K562 (cell line): Measurements from ENCODE around the gene OBSCN. TPM values are rescaled to one million over a fixed set of nuclear protein-coding genes. Genes with fewer than 3 reads are reported as not detected.

ENCODE experiments used
- ATAC-seq: fragments of 200-7000 bp; cut with Tn5 transposase; 3 replicates; pipeline ENCODE4 v1.9.1; 2020; ENCODE audit warnings: moderate library complexity
- BruUV-seq: library from RNA; stranded (reverse); fragments of 400-500 nt; replicated peaks from 2 replicates; lab custom pipeline; 2021; lab: Mats Ljungman, UMichigan
- CTCF ChIA-PET: fragments of 300-600 bp; formaldehyde crosslinking; extraction: SDS; loops from one replicate; lab custom pipeline; 2021; ENCODE audit warnings: low intra/inter-chr PET ratio; lab: Yijun Ruan, JAX
- POLR2A ChIA-PET: fragments of 300-600, 350-650 bp; sonication (Branson Sonifier 250); formaldehyde crosslinking; extraction: SDS; loops from one replicate; lab custom pipeline; 2021; ENCODE audit warnings: antibody characterized with exemption, inconsistent platforms; lab: Yijun Ruan, JAX
- DNase-seq, 4 experiments: peaks; one replicate each; pipeline versions ENCODE4 v3.0.0 to v3.0.0-alpha.2; 2011 to 2018; ENCODE audit warnings: low spot score in 3 of 4, mixed read lengths in 3 of 4; ENCODE audit errors: extremely low read depth in 1 of 4
- FAIRE-seq: peaks from 2 replicates; lab custom pipeline; 2011; peaks lifted over from hg19 to GRCh38; lab: Jason Lieb, UNC
- H2AFZ ChIP-seq: 2 replicates; pipeline ENCODE4 v1.6.0; 2011; ENCODE audit warnings: low read depth, low read length, control low read depth, inconsistent platforms
- H3K27ac ChIP-seq: fragments of 200-600 bp; 3 replicates; pipeline ENCODE4 v1.8.0; 2011; ENCODE audit warnings: low read depth, mild to moderate bottlenecking, control low read depth, inconsistent platforms, low read length, moderate library complexity, mixed read lengths; ENCODE audit errors: extremely low read depth
- H3K27me3 ChIP-seq, 2 experiments: fragments of 300-600 bp in 1 of 2; 2 replicates in 1 of 2; 3 replicates in 1 of 2; pipeline versions ENCODE4 v1.6.0 to v1.8.0; 2011; ENCODE audit warnings: inconsistent platforms in 2 of 2, low read length in 2 of 2, mild to moderate bottlenecking in 1 of 2, mixed read lengths in 1 of 2, moderate library complexity in 1 of 2; ENCODE audit not compliant: control insufficient read depth in 2 of 2, insufficient read depth in 2 of 2
- H3K36me3 ChIP-seq: fragments of 300-600 bp; 3 replicates; pipeline ENCODE4 v1.8.0; 2011; ENCODE audit warnings: mild to moderate bottlenecking, low read length, inconsistent platforms; ENCODE audit not compliant: control insufficient read depth, insufficient read depth
- H3K4me1 ChIP-seq, 2 experiments: fragments of 200-600 bp in 1 of 2; replicated peaks in 1 of 2; 2 replicates in 1 of 2; 3 replicates in 1 of 2; pipeline versions ENCODE4 v1.5.1 to v1.8.0; 2011; ENCODE audit warnings: inconsistent platforms in 2 of 2, low read length in 2 of 2, mild to moderate bottlenecking in 1 of 2, mixed read lengths in 1 of 2, moderate library complexity in 1 of 2; ENCODE audit not compliant: control insufficient read depth in 2 of 2, insufficient read depth in 2 of 2
- H3K4me2 ChIP-seq: 2 replicates; pipeline ENCODE4 v1.6.1; 2011; ENCODE audit warnings: low read length, control low read depth, inconsistent platforms, mixed read lengths; ENCODE audit not compliant: insufficient read depth
- H3K4me3 ChIP-seq: fragments of 200-600 bp; sonication (generic), shearing (Covaris generic); 2 replicates; pipeline ENCODE4 v1.5.1; 2016; ENCODE audit warnings: control low read depth, inconsistent platforms
- H3K79me2 ChIP-seq: fragments of 200-600 bp; 3 replicates; pipeline ENCODE4 v1.8.0; 2011; ENCODE audit warnings: low read length, inconsistent platforms; ENCODE audit not compliant: control insufficient read depth, insufficient read depth
- H3K9ac ChIP-seq, 2 experiments: 2 replicates each; pipeline versions ENCODE4 v1.6.0 to v1.6.1; 2011; ENCODE audit warnings: low read depth in 2 of 2, low read length in 2 of 2, control low read depth in 1 of 2, inconsistent platforms in 1 of 2, mild to moderate bottlenecking in 1 of 2, mixed read lengths in 1 of 2; ENCODE audit not compliant: insufficient read depth in 1 of 2
- H3K9me1 ChIP-seq: one replicate; pipeline ENCODE4 v1.6.0; 2011; ENCODE audit warnings: inconsistent platforms, mild to moderate bottlenecking, low read length, moderate library complexity; ENCODE audit not compliant: control insufficient read depth, insufficient read depth
- H3K9me3 ChIP-seq: replicated peaks from 2 replicates; pipeline ENCODE4 v1.5.1; 2011; ENCODE audit warnings: low read depth, low read length, inconsistent platforms; ENCODE audit not compliant: control insufficient read depth, insufficient read depth
- H4K20me1 ChIP-seq: replicated peaks from 2 replicates; pipeline ENCODE4 v1.6.1; 2011; ENCODE audit warnings: low read length, inconsistent platforms, mixed read lengths; ENCODE audit not compliant: control insufficient read depth, insufficient read depth
- CTCF ChIP-seq, 3 experiments: IDR thresholded peaks in 2 of 3; conservative IDR thresholded peaks in 1 of 3; 2 replicates each; pipeline ENCODE4 v1.5.1; 2011 to 2012; ENCODE audit warnings: low read length in 3 of 3, mild to moderate bottlenecking in 3 of 3, control low read depth in 2 of 3, improper control_type of control experiment in 1 of 3, inconsistent platforms in 1 of 3, low read depth in 1 of 3, mixed read lengths in 1 of 3, moderate library complexity in 1 of 3; ENCODE audit not compliant: insufficient read depth in 2 of 3
- KAT2B ChIP-seq: IDR thresholded peaks from one replicate; pipeline ENCODE4 v1.6.1; 2012; ENCODE audit warnings: low read depth, mild to moderate bottlenecking, control low read depth, inconsistent platforms, low read length, moderate library complexity
- RAD21 ChIP-seq, 2 experiments: fragments of 250-450 bp in 1 of 2; fragments of 450-650 bp in 1 of 2; sonication (Bioruptor Pico) in 1 of 2; formaldehyde crosslinking in 1 of 2; IDR thresholded peaks in 1 of 2; conservative IDR thresholded peaks in 1 of 2; 2 replicates each; pipeline versions ENCODE4 v1.4.0 to v1.8.0; 2020 to 2022; ENCODE audit warnings: mild to moderate bottlenecking in 2 of 2, moderate library complexity in 1 of 2
- ZZZ3 ChIP-seq: fragments of 450-650 bp; IDR thresholded peaks from 2 replicates; pipeline ENCODE4 v1.6.1; 2016; ENCODE audit warnings: antibody characterized with exemption, mild to moderate bottlenecking, moderate library complexity
- WGBS: fragments of 100-300 bp; shearing (Covaris generic); methylation state at CpG from one replicate; pipeline ENCODE4 v1.1.6; 2016; ENCODE audit warnings: low coverage, mixed read lengths; ENCODE audit not compliant: insufficient coverage; ENCODE audit errors: missing lambda C conversion rate; 5-methylcytosine and 5-hydroxymethylcytosine counted together
- in situ Hi-C: fragments of 300-500 bp; cut with MboI; formaldehyde crosslinking; loops from 4 replicates; pipeline ENCODE4 v1.15.0; 2018; ENCODE audit warnings: inconsistent platforms, mixed read lengths
- intact Hi-C: fragments of 100-400 bp; cut with micrococcal nuclease; formaldehyde crosslinking; loops from 2 replicates; pipeline ENCODE4 v1.14.2; 2022
- polyA plus RNA-seq, 8 experiments: library from polyadenylated mRNA; depleted of rRNA in 4 of 8; stranded (reverse) in 5 of 8; unstranded in 3 of 8; fragments of >200 nt; fragmentation: Nextera tagmentation in 2 of 8; fragmentation: Illumina TruSeq in 1 of 8; extraction: Ambion mirVana in 2 of 8; extraction: Trizol in 1 of 8; gene quantifications; 2 replicates each; pipeline versions ENCODE4 v1.2.1 to v1.2.3, GENCODE V29; 2011 to 2014; ENCODE audit warnings: inconsistent platforms in 1 of 8, missing spikeins in 1 of 8
- total RNA-seq, 7 experiments: library from RNA; depleted of rRNA in 6 of 7; stranded (reverse); fragments of >200 nt in 6 of 7; fragmentation: Illumina TruSeq in 2 of 7; extraction: Trizol in 2 of 7; gene quantifications; 2 replicates each; pipeline versions ENCODE4 v1.2.1 to v1.2.3, GENCODE V29; 2011 to 2021; ENCODE audit warnings: low replicate concordance in 1 of 7

OBSCN gene
- total and polyA plus RNA-seq, 9 of the 15 experiments (the other 6 are each of a cell fraction or from before 2014, with no cell fraction given): 0.18 to 19.7 (median 3.6) TPM

DNA sequence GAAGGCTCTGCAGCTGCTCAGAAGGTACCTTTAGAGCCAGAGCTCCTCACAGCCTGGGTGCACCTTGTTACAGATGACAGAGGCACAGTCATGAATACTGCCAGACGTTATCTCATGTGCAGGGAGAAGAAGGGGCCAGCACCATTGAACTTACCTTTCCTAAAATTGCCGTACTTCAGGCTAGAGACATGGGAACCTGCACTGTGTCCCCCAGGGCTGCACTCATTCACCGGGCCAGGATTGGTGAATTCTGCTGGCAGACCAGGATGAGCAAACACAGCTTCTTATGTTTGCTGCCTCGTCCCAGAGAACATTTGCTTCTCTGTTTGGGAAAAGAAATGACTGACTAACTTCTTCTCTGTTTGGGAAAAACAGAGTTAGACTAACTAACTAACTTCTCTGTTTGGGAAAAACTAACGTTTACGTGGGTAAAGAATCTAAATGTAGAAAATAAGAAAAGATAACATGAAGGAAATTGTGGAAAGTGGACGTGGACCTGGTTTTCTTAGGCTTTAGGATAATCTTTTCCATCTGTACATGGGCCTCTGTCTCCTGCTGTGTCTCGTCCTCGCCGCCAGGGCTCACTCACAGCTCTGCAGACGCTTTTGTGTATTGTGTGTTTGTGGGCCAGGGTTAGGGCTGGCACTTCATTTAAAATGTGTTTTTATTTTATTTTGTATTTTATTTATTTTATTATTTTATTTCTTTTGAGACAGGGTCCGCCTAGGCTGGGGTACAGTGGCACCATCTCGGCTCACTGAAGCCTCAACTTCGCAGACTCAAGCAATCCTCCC is 9.9 kb downstream of the OBSCN start:
- TF ChIP-seq CTCF (IDR thresholded peaks at IDR 0.05 in 2 of 3, conservative IDR thresholded peaks at IDR 0.05 in 1 of 3; ENCODE audit: insufficient read depth in 2 of 3, low read depth in 1 of 3, low read length in 3 of 3) (peak; percentile 49 to 62 (median 54); a peak in 5 of 6 replicates), ZZZ3 (no peak), KAT2B (no peak), RAD21 (CRISPR knock-in tag; conservative IDR thresholded peaks at IDR 0.05 in 1 of 2, IDR thresholded peaks at IDR 0.05 in 1 of 2) (peak in 1 of 2 experiments; percentile 22; a peak in 1 of 4 replicates)
- POLR2A ChIA-PET: interaction anchor here (0.6 to 2.8 kb wide), 5 partner anchors 10 to 151 kb away, joined by 3 to 13 read pairs (median 3); no protein-coding TSS in a partner anchor
- Histone ChIP-seq H3K36me3 (no peaks in the 10 kb centered on the region), H3K9me3 (no peaks in the 10 kb centered on the region), H3K9ac (no peak overlapping the region), H3K4me3 (no peak overlapping the region), H2AFZ (0 out of 2 replicates have a peak overlapping the region, but pooled peaks have one; percentile 7), H4K20me1 (0 out of 2 replicates have a peak, but pooled peaks cover 2% of the 10 kb centered on the region), H3K9me1 (no peaks in the 10 kb centered on the region), H3K79me2 (no peaks in the 10 kb centered on the region), H3K4me2 (no peak overlapping the region), H3K27ac (no peak overlapping the region), H3K27me3 (peaks cover 4 to 8% of the 10 kb centered on the region in 2 experiments; a peak in 3 of 5 replicates), H3K4me1 (peaks cover 4 to 56% of the 10 kb centered on the region in 2 experiments; a peak in 3 of 5 replicates)
- WGBS: 41% methylated on average over 14 of the region's 14 CpGs
- intact Hi-C loops: no loop called here
- in situ Hi-C loops: no loop called here
- DNase-seq: peak; percentile 39 to 59 (median 50)
- BruUV-seq: no TSS peak
- CTCF ChIA-PET: no interaction called here
- no peak for FAIRE-seq
- ATAC-seq: 0 out of 3 replicates have a peak, but pooled peaks have one; percentile 32
